ENCODE data around the gene DNAH1. TPM values are rescaled to one million over a fixed set of nuclear protein-coding genes. Genes with fewer than 3 reads are reported as not detected.
"Not testable (repeated sequence)": the region's sequence is repeated elsewhere in the genome, so short reads cannot be mapped to it uniquely, and the experiment has no call there.

Gene DNAH1
- total and polyA plus RNA-seq, 2 experiments from 2014 or later = 0.81 to 4.0 TPM

GRCh38 chr3:52331091-52331490, 15.0 kb downstream of the DNAH1 start:
- no peaks in the 10 kb centered on the region for H3K27me3 ChIP-seq (replicated peaks; ENCODE audit: insufficient read depth)
- no peak for DNase-seq
- in situ Hi-C loops (cut with MboI) = no loop called here
- no peaks in the 10 kb centered on the region for H3K79me2 ChIP-seq (ENCODE audit: insufficient read depth)
- WGBS, 2 experiments (ENCODE audit: low coverage in 1 of 2, low lambda C conversion rate in 2 of 2, missing lambda C conversion rate in 2 of 2) = 83 to 90% methylated on average over 12 of the region's 12 CpGs
- H3K9me3 ChIP-seq (ENCODE audit: low read depth) = no peaks in the 10 kb centered on the region
- no peaks in the 10 kb centered on the region for H3K36me3 ChIP-seq (ENCODE audit: low read depth)
- no peak overlapping the region for H3K4me2 ChIP-seq (ENCODE audit: unreplicated experiment)
- no peak overlapping the region for H3K27ac ChIP-seq
- no peaks in the 10 kb centered on the region; the same call in 1 of the 2 replicates for H3K4me1 ChIP-seq (ENCODE audit: insufficient read depth)
- no peak overlapping the region for H3K4me3 ChIP-seq
- H2AFZ ChIP-seq = no peak overlapping the region
- TF ChIP-seq EZH2 (IDR thresholded peaks at IDR 0.05; ENCODE audit: insufficient read depth, poor library complexity, severe bottlenecking) (no peak), EZH2phosphoT487 (IDR thresholded peaks at IDR 0.05; ENCODE audit: insufficient read depth, low read depth) (no peak)
- no peaks in the 10 kb centered on the region for H4K20me1 ChIP-seq (ENCODE audit: insufficient read depth)
- H3K9ac ChIP-seq = no peak overlapping the region
- H3F3A ChIP-seq (ENCODE audit: insufficient read depth) = 0 out of 2 replicates have a peak, but pooled peaks cover 8% of the 10 kb centered on the region
- H3K9me2 ChIP-seq (ENCODE audit: insufficient read depth) = no peaks in the 10 kb centered on the region

GRCh38 chr3:52331906-52332305, 15.8 kb downstream of the DNAH1 start:
- H3F3A ChIP-seq (ENCODE audit: insufficient read depth) = 0 out of 2 replicates have a peak, but pooled peaks cover 8% of the 10 kb centered on the region
- no peak for TF ChIP-seq EZH2 (IDR thresholded peaks at IDR 0.05; ENCODE audit: insufficient read depth, poor library complexity, severe bottlenecking)
- TF ChIP-seq EZH2phosphoT487 (IDR thresholded peaks at IDR 0.05; ENCODE audit: insufficient read depth, low read depth) = no peak
- H3K9me3 ChIP-seq (ENCODE audit: low read depth) = no peaks in the 10 kb centered on the region
- DNase-seq = no peak
- no peak overlapping the region for H3K4me3 ChIP-seq
- no peaks in the 10 kb centered on the region for H3K27me3 ChIP-seq (replicated peaks; ENCODE audit: insufficient read depth)
- H3K4me2 ChIP-seq (ENCODE audit: unreplicated experiment) = no peak overlapping the region
- no peaks in the 10 kb centered on the region for H4K20me1 ChIP-seq (ENCODE audit: insufficient read depth)
- no peaks in the 10 kb centered on the region; the same call in 1 of the 2 replicates for H3K4me1 ChIP-seq (ENCODE audit: insufficient read depth)
- no peaks in the 10 kb centered on the region for H3K9me2 ChIP-seq (ENCODE audit: insufficient read depth)
- no peak overlapping the region for H3K9ac ChIP-seq
- H3K79me2 ChIP-seq (ENCODE audit: insufficient read depth) = no peaks in the 10 kb centered on the region
- H3K27ac ChIP-seq = no peak overlapping the region
- no peak overlapping the region for H2AFZ ChIP-seq
- 92 to 94% methylated on average over 15 of the region's 15 CpGs for WGBS, 2 experiments (ENCODE audit: low coverage in 1 of 2, low lambda C conversion rate in 2 of 2, missing lambda C conversion rate in 2 of 2)
- in situ Hi-C loops (cut with MboI) = no loop called here
- no peaks in the 10 kb centered on the region for H3K36me3 ChIP-seq (ENCODE audit: low read depth)

- Histone ChIP-seq H3K4me1 (ENCODE audit: insufficient read depth) (peaks cover 11% of the 10 kb centered on the region), H3K79me2 (ENCODE audit: insufficient read depth) (no peaks in the 10 kb centered on the region), H3K9ac (no peak overlapping the region), H3K27me3 (replicated peaks; ENCODE audit: insufficient read depth) (no peaks in the 10 kb centered on the region), H3K9me2 (ENCODE audit: insufficient read depth) (no peaks in the 10 kb centered on the region), H3F3A (ENCODE audit: insufficient read depth) (peaks cover 15% of the 10 kb centered on the region; the same call in 1 of the 2 replicates), H2AFZ (no peak overlapping the region), H4K20me1 (ENCODE audit: insufficient read depth) (no peaks in the 10 kb centered on the region), H3K4me3 (no peak overlapping the region), H3K27ac (no peak overlapping the region), H3K36me3 (ENCODE audit: low read depth) (no peaks in the 10 kb centered on the region), H3K9me3 (ENCODE audit: low read depth) (no peaks in the 10 kb centered on the region), H3K4me2 (ENCODE audit: unreplicated experiment) (no peak overlapping the region)
- in situ Hi-C loops (cut with MboI) = no loop called here
- 90 to 96% methylated on average over 4 of the region's 4 CpGs for whole genome bisulfite sequencing, 2 experiments (ENCODE audit: low coverage in 1 of 2, low lambda C conversion rate in 2 of 2, missing lambda C conversion rate in 2 of 2)
- DNase-seq = peak; percentile 45
- TF ChIP-seq EZH2phosphoT487 (IDR thresholded peaks at IDR 0.05; ENCODE audit: insufficient read depth, low read depth) (no peak), EZH2 (IDR thresholded peaks at IDR 0.05; ENCODE audit: insufficient read depth, poor library complexity, severe bottlenecking) (no peak)
These were observed 17.9 kb downstream of the DNAH1 start for GRCh38 chr3:52333869-52334557.

DNA sequence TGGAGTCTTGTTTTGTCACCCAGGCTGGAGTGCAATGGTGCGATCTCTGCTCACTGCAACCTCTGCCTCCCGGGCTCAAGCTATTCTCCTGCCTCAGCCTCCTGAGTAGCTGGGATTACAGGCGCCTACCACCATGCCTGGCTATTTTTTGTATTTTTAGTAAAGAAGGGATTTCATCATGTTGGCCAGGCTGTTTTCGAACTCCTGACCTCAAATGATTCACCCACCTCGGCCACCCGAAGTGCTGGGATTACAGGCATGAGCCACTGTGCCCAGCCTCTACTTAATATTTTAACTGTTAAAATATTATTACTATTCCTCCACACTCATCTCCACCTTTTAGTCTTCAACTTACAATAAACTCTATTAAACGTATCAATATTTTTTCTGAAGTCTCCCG, 22.0 kb downstream of the DNAH1 start:
- H3K9ac ChIP-seq; H3K79me2 ChIP-seq (ENCODE audit: insufficient read depth); H3K9me2 ChIP-seq (ENCODE audit: insufficient read depth); H3K27ac ChIP-seq; H2AFZ ChIP-seq; H3K27me3 ChIP-seq (replicated peaks; ENCODE audit: insufficient read depth); H3K9me3 ChIP-seq (ENCODE audit: low read depth); H4K20me1 ChIP-seq (ENCODE audit: insufficient read depth); in situ Hi-C loops (cut with MboI); H3K36me3 ChIP-seq (ENCODE audit: low read depth); H3K4me3 ChIP-seq: not testable (repeated sequence)
- peak overlapping the region; percentile 59 for H3K4me2 ChIP-seq (ENCODE audit: unreplicated experiment)
- H3K4me1 ChIP-seq (ENCODE audit: insufficient read depth) = peaks cover 11% of the 10 kb centered on the region
- H3F3A ChIP-seq (ENCODE audit: insufficient read depth) = peaks cover 18% of the 10 kb centered on the region; the same call in 1 of the 2 replicates
- DNase-seq = peak; percentile 57
- WGBS, 2 experiments (ENCODE audit: low coverage in 1 of 2, low lambda C conversion rate in 2 of 2, missing lambda C conversion rate in 2 of 2) = 48 to 58% methylated on average over 8 of the region's 8 CpGs
